GM19372 (cell line): Measurements from ENCODE around the gene SRGAP1.

Experiments
- ATAC-seq: cut with Tn5 transposase; IDR thresholded peaks from one replicate; pipeline ENCODE4 v1.9.1; 2021; ENCODE audit warnings: mild to moderate bottlenecking, low read depth, moderate library complexity; ENCODE audit not compliant: unreplicated experiment

The SRGAP1 gene

GRCh38 chr12:63958876-63959580 lies 114.5 kb downstream of the SRGAP1 start:
- ATAC-seq = no peak

DNA sequence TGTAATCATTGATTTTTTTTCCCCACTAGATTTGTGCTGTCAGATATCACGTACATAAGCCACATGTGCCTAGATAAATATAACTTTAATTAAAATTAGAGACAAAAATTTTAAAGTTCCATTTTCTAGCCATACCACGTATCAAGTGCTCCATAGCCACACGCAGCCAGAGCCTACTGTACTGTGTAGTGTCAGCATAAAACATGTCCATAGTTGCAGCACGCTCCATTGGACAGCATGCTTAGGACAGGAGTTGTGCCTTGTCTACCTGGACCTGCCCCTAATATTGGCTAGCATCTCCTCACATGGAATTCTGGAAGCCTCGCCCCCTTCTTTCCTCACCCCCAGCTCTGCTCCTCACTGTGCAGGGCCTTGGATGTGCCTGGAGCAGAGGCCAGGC lies 116.5 kb downstream of the SRGAP1 start:
- ATAC-seq = no peak

DNA sequence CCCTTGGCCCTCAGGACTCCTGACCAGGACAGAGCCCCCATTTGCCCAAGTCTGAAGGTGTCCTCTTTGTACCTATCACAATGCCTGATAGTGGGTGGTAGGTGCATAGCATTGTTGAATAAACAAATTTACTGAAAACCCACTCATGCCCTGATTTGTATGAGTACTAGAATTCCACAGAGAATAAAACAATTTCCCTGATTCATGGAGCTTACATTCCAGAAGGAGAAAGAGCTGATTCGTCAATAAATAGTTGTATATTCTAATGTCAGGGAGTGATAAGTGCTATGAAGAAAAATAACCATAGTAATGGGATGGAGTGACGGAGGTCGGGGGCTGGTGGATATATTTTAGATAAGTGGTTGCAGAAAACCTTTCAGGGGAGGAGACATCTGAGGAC lies 117.0 kb downstream of the SRGAP1 start:
- no peak for ATAC-seq

DNA sequence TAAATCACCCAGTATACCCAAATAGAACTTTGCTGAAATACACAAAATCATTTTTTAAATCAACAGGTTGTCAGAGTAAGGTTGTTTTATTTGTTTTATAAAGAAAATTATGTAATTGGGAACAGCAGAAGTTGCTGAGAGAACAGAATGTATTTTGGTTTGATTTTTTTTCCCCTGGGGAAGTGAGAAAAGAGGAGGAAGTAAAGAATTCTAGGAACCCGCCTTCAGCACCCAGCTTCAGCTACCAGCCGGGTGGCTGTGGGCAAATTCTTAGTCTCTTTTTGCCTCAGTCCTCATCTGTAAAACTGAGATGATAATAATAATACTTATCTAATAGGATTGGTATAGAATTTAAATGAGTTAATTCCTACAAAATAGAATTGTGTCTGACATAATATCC lies 119.4 kb downstream of the SRGAP1 start:
- ATAC-seq = no peak

GRCh38 chr12:63964301-63964700 lies 119.8 kb downstream of the SRGAP1 start:
- ATAC-seq = no peak

- no peak for ATAC-seq
Observed at GRCh38 chr12:63965936-63966605, 121.6 kb downstream of the SRGAP1 start.

DNA sequence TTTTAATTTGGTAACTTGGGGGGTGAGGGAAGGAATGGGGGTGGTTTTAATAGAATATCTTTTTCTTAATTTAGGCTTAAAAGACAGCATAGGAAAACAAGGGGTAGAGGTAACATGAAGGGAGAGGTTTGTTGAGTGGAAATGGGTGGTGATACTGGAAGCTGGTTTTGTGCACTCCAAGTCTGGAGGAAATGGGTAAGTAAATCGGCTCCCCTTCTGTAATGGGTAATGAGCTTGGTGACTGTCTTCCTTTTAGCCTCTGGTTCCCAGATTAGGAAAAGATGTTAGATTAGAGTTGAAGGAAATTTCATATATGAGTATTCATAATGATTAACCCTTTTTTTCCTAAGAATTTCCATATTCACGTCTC lies 122.1 kb downstream of the SRGAP1 start:
- no peak for ATAC-seq

DNA sequence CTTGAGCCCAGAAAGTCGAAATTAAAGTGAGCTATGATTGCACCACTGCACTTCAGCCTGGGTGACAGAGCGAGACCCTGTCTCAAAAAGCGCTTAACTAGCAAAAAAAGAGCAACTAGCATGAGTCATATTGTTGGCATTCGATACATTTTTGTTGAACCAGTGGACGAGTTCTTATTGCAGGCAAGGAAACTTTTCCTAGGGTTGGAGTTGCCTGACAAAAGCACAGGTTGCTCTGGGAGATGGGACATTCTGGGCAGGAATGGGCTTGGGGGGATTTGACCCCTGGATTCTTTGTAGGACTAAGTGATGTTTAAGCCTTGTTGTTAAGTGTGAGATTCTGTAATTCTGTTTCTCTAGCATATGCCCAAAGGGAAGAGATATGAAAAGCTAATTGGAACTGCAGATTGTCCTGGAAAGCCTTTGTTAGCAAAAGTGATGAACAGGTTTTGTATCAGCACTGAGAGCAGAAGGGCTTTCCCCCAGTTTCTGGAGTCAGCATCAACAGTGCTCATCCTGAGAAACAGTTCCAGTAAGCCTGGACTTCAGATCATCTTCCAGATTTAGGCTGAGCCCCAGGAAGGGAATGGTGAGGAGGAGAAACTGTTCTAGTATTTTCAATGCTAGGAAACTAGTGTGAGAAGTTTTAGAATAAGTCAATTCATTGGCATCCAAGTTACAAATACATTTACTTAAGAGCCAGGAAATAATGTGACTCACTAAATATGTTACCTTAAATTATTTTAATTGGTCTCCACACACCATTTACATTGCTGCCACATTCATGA lies 123.1 kb downstream of the SRGAP1 start:
- no peak for ATAC-seq

GRCh38 chr12:63968673-63969072 lies 124.2 kb downstream of the SRGAP1 start:
- ATAC-seq = no peak

GRCh38 chr12:63976902-63977395 lies 132.4 kb downstream of the SRGAP1 start:
- no peak for ATAC-seq

- ATAC-seq = no peak
Observed at GRCh38 chr12:63977441-63977840, 132.9 kb downstream of the SRGAP1 start.

DNA sequence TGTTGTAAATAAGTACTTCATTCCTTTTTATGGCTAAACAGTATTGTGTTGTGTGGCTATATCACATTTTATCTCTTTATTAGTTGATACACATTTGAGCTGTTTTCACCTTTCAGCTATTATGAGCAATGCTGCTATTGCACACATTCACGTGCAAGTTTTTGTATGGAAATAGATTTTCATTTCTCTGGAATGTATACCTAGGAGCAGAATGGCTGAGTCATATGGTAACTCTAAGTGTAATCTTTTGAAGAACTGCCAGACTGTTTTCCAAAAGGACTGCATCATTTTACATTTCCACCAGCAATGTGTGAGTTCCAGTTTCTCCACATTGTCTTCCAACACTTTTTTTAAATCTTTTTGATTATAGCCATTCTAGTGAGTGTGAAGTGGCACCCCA lies 134.0 kb downstream of the SRGAP1 start:
- no peak for ATAC-seq

GRCh38 chr12:63980211-63980610 lies 135.7 kb downstream of the SRGAP1 start:
- ATAC-seq = no peak

DNA sequence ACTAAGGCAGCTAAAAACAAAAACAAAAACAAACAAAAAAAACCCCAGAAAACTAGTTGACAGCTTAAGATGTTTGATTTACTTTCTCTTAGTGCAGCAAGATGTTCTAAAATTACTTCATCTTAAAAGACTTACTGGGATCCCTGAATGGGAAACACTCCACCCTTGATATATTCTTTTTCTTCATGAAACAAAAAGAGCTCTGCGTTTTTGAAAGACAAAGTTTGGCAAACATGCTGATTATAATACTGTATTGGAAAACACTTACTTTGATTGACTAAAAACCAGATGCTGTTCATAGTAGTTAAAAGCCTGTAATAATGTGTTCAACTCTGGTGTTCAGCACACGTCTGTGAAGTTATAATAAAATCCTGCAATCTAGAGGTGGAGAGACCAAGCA lies 136.8 kb downstream of the SRGAP1 start:
- ATAC-seq = no peak

- ATAC-seq = no peak
Observed at GRCh38 chr12:63982604-63983295, 138.2 kb downstream of the SRGAP1 start.

GRCh38 chr12:63985456-63985855 lies 141.0 kb downstream of the SRGAP1 start:
- ATAC-seq = no peak

DNA sequence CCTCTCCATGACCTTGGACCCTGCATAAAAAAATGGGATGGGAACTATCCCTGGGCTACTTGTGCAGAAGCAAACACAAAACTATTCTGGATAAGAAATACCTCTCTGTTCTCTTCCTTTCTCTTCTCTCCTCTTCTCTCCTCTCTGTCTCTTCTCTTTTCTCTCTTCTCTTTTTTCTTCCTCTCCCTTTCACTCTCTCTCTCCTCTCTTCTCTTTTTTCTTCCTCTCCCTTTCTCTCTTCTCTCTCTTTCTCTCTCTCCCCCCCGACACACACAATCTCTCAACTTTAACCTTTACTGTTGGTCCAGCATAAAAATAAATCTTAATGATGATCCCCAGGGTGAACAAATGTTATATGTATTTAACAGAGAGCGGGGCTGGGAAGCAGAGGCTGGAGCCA lies 141.4 kb downstream of the SRGAP1 start:
- ATAC-seq = no peak

GRCh38 chr12:63989301-63989845 lies 144.9 kb downstream of the SRGAP1 start:
- ATAC-seq = no peak

DNA sequence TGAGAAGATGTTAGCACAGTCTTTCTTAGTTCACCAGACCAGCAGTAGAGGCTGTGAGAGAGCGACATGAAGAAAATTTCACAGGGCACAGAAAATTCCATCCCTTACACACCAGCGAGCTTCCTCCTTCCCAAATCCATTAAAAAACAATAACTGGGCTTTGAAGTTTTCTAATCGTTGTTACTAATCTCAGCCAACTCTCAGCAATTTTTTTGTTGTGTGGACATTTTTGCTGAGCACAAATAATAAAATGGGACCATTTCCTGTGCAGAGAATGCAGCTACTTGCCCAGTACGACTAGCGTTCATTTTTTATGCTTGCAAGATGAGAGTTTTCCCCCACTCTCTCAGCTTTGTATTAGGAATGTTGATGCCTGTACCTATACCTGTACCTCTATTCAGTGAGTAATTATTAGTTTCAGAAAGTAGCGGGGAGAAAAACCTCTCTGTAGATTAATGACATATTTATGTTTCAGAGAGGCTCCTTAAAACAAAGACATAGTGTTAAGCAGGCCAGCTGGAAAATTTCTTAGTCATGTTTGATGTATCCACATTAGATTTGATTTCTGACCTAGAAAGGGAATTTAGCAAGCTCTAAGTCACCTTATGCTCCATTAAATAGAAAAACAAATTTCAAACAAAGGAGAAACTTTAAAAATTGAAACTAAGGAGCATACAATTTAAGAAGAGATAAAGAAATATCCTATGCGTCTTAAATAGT lies 146.5 kb downstream of the SRGAP1 start:
- ATAC-seq = no peak

GRCh38 chr12:63994704-63995103 lies 150.2 kb downstream of the SRGAP1 start:
- ATAC-seq = no peak
